ENCODE data around the gene ACTL7A.

DNA sequence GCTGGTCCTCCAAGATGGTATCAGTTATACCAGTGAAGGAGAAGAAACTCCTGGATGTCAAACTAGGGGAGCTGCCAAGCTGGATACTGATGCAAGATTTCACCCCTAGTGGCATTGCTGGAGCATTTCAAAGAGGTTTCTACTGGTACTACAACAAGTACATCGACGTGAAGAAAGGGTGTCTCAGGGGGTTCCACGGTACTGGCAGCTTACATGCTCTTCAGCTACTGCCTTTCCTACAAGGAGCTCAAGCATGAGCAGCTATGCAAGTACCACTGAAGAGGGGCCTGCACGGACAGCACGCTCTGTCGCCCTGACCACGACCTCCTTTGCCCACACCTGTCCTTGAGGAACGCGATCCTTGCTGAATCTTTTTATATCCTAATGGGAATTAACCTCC is 25.7 kb upstream of the ACTL7A start:
- TF ChIP-seq, protein P1, sequence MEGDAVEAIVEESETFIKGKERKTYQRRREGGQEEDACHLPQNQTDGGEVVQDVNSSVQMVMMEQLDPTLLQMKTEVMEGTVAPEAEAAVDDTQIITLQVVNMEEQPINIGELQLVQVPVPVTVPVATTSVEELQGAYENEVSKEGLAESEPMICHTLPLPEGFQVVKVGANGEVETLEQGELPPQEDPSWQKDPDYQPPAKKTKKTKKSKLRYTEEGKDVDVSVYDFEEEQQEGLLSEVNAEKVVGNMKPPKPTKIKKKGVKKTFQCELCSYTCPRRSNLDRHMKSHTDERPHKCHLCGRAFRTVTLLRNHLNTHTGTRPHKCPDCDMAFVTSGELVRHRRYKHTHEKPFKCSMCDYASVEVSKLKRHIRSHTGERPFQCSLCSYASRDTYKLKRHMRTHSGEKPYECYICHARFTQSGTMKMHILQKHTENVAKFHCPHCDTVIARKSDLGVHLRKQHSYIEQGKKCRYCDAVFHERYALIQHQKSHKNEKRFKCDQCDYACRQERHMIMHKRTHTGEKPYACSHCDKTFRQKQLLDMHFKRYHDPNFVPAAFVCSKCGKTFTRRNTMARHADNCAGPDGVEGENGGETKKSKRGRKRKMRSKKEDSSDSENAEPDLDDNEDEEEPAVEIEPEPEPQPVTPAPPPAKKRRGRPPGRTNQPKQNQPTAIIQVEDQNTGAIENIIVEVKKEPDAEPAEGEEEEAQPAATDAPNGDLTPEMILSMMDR (IDR thresholded peaks at IDR 0.05), result no peak
- no peak for TF ChIP-seq POLR2A (IDR thresholded peaks at IDR 0.05)
